ENCODE measurements around the gene DNAJC12.

GRCh38 chr10:67794909-67795460 lies 43.0 kb downstream of the DNAJC12 start:
- TF ChIP-seq CTCF (IDR thresholded peaks at IDR 0.05; ENCODE audit: low read length) (no peak), EZH2 (IDR thresholded peaks at IDR 0.05; ENCODE audit: borderline replicate concordance, low read length) (no peak)

Measured in OCI-LY1 (cell line).